BJ (cell line): ENCODE measurements around the gene CCDC18. TPM values are rescaled to one million over a fixed set of nuclear protein-coding genes. Genes with fewer than 3 reads are reported as not detected.
"Not testable (repeated sequence)": the region's sequence is repeated elsewhere in the genome, so short reads cannot be mapped to it uniquely, and the experiment has no call there.

Source experiments
- CTCF ChIA-PET: fragments of 350-600 bp; formaldehyde crosslinking; extraction: SDS; loops from one replicate; lab custom pipeline; 2021; ENCODE audit warnings: antibody characterized with exemption, inconsistent platforms; lab: Yijun Ruan, JAX
- POLR2A ChIA-PET: fragments of 300-600 bp; sonication (Branson Sonifier 250); formaldehyde crosslinking; extraction: SDS; loops from one replicate; lab custom pipeline; 2021; ENCODE audit warnings: antibody characterized with exemption; lab: Charles Lee
- DNase-seq: peaks from one replicate; pipeline ENCODE4 v3.0.0-alpha.2; 2011; ENCODE audit warnings: low read depth
- H3K27me3 ChIP-seq: 2 replicates; pipeline ENCODE4 v1.6.0; 2011; ENCODE audit warnings: low read length; ENCODE audit not compliant: control insufficient read depth, insufficient read depth
- H3K36me3 ChIP-seq: 2 replicates; pipeline ENCODE4 v1.5.1; 2011; ENCODE audit warnings: low read length; ENCODE audit not compliant: control insufficient read depth, insufficient read depth
- H3K4me3 ChIP-seq: 2 replicates; pipeline ENCODE4 v1.5.1; 2011; ENCODE audit warnings: low read depth, mild to moderate bottlenecking, control low read depth, low read length
- polyA plus RNA-seq: library from polyadenylated mRNA; depleted of rRNA; stranded (reverse); fragments of >200 nt; gene quantifications from 2 replicates; pipeline ENCODE4 v1.2.3, GENCODE V29; 2011
- TF ChIP-seq, protein P1 (sequence below): IDR thresholded peaks from 2 replicates; pipeline ENCODE4 v1.5.1; 2011; ENCODE audit warnings: low read depth, mild to moderate bottlenecking, control low read depth, inconsistent platforms, low read length, moderate library complexity; ENCODE audit not compliant: insufficient read depth

The CCDC18 gene
- polyA plus RNA-seq, 1 experiment = 2.6 TPM

DNA sequence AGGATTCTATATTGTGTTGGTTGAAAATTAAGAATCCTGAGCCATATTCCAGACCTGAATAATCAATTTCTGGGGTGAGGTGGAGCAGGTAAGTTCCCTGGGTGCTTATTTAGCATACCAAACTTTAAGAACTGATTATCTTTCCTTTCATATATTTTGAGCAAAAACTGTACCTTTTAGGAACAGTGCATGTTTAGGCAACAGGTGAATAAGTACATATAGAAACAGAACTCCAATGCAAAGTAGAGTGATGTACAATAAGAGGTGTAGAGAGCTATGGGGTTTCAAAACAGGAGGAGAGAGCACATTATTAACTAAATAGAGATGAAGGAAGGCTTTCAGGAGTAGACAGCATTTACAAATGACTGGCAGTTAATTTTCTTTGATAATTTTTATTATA, 29.1 kb upstream of the CCDC18 start:
- ChIA-PET POLR2A (no interaction called here), CTCF (no interaction called here)
- TF ChIP-seq, protein P1, sequence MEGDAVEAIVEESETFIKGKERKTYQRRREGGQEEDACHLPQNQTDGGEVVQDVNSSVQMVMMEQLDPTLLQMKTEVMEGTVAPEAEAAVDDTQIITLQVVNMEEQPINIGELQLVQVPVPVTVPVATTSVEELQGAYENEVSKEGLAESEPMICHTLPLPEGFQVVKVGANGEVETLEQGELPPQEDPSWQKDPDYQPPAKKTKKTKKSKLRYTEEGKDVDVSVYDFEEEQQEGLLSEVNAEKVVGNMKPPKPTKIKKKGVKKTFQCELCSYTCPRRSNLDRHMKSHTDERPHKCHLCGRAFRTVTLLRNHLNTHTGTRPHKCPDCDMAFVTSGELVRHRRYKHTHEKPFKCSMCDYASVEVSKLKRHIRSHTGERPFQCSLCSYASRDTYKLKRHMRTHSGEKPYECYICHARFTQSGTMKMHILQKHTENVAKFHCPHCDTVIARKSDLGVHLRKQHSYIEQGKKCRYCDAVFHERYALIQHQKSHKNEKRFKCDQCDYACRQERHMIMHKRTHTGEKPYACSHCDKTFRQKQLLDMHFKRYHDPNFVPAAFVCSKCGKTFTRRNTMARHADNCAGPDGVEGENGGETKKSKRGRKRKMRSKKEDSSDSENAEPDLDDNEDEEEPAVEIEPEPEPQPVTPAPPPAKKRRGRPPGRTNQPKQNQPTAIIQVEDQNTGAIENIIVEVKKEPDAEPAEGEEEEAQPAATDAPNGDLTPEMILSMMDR = no peak
- Histone ChIP-seq H3K27me3 (no peaks in the 10 kb centered on the region), H3K4me3 (no peak overlapping the region), H3K36me3 (no peaks in the 10 kb centered on the region; the same call in none of the 2 replicates)
- DNase-seq = no peak

GRCh38 chr1:93152835-93153234, 27.7 kb upstream of the CCDC18 start:
- Histone ChIP-seq H3K36me3 (peaks cover 2% of the 10 kb centered on the region), H3K27me3 (no peaks in the 10 kb centered on the region), H3K4me3 (no peak overlapping the region)
- ChIA-PET POLR2A (no interaction called here), CTCF (no interaction called here)
- DNase-seq = no peak
- TF ChIP-seq, protein P1 = no peak

GRCh38 chr1:93154898-93155297, 25.6 kb upstream of the CCDC18 start:
- CTCF ChIA-PET = no interaction called here
- no peak for DNase-seq
- POLR2A ChIA-PET = no interaction called here
- peaks cover 2% of the 10 kb centered on the region for H3K36me3 ChIP-seq
- TF ChIP-seq, protein P1 = no peak
- H3K27me3 ChIP-seq = no peaks in the 10 kb centered on the region
- H3K4me3 ChIP-seq = no peak overlapping the region

DNA sequence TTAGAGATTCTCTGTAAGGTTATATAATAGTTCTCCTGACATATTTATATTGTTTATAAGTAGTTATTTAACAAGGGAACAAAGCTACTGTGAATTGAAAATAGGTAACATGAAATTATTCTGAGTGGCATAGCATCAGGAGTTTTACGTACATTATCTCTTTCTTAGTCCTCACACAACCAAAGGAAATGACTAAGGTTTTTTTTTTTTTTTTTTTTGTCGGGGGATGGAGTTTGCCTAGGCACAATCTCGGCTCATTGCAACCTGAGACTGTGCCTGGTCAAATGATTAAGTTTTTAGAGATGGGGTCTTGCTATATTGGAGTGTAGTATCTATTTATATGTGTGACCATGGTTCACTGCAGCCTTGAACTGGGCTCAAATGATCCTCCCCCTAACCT, 25.2 kb upstream of the CCDC18 start:
- CTCF ChIA-PET = no interaction called here
- no peak for DNase-seq
- Histone ChIP-seq H3K36me3 (peaks cover 2% of the 10 kb centered on the region), H3K27me3 (no peaks in the 10 kb centered on the region), H3K4me3 (no peak overlapping the region)
- TF ChIP-seq, protein P1 = no peak
- POLR2A ChIA-PET = no interaction called here

- ChIA-PET POLR2A (no interaction called here), CTCF (interaction anchor here (0.7 to 0.8 kb wide), 2 partner anchors 28 to 79 kb away, joined by 4 to 5 read pairs; no protein-coding TSS in a partner anchor)
- Histone ChIP-seq H3K4me3 (no peak overlapping the region), H3K36me3 (peaks cover 2% of the 10 kb centered on the region), H3K27me3 (no peaks in the 10 kb centered on the region)
- no peak for DNase-seq
- TF ChIP-seq, protein P1 = no peak
Observed at GRCh38 chr1:93159337-93159736, 21.2 kb upstream of the CCDC18 start.

DNA sequence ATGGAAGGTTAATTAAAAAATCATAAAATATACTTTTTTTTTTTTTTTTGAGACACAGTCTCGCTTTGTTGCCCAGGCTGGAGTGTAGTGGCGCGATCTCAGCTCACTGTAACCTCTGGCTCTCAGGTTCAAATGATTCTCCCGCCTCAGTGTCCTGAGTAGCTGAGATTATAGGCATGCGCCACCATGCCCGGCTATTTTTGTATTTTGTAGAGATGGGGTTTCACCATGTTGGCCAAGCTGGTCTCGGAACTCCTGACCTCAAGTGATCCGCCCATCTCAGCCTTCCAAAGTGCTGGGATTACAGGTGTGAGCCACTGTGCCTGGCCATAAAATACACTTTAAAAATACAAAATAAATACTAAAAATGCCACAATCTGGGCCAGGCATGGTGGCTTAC, 17.2 kb upstream of the CCDC18 start:
- H3K27me3 ChIP-seq, H3K36me3 ChIP-seq, DNase-seq, POLR2A ChIA-PET, H3K4me3 ChIP-seq, CTCF ChIA-PET: not testable (repeated sequence)
